Tibial artery (tissue), 4 donors: ENCODE data around the gene DCTN2.
"Not testable (repeated sequence)": the region's sequence is repeated elsewhere in the genome, so short reads cannot be mapped to it uniquely, and the experiment has no call there.

Experiments
- DNase-seq, 2 donors: peaks; one replicate each; pipeline ENCODE4 v3.0.0-alpha.2; 2019
- H3K27ac ChIP-seq, 2 donors: fragments of 200-600 bp; sonication (generic) in 1 of 2; 1 replicate in 1 of 2; 2 replicates in 1 of 2; pipeline ENCODE4 v1.5.1; 2018 to 2019; ENCODE audit warnings: mild to moderate bottlenecking in 1 of 2
- H3K27me3 ChIP-seq, 2 donors: fragments of 200-600 bp; sonication (generic) in 1 of 2; one replicate each; pipeline versions ENCODE4 v1.5.1 to v1.6.0; 2016 to 2019
- H3K36me3 ChIP-seq, 3 donors: fragments of 200-600 bp; sonication (generic) in 2 of 3; one replicate each; pipeline ENCODE4 v1.5.1; 2016 to 2019; ENCODE audit warnings: mild to moderate bottlenecking in 2 of 3
- H3K4me1 ChIP-seq, 4 donors: fragments of 200-600 bp; sonication (generic) in 2 of 4; 1 replicate in 3 of 4; 2 replicates in 1 of 4; pipeline ENCODE4 v1.5.1; 2016 to 2019
- H3K4me3 ChIP-seq, 2 donors: fragments of 200-600 bp; sonication (generic) in 1 of 2; 1 replicate in 1 of 2; 2 replicates in 1 of 2; pipeline ENCODE4 v1.5.1; 2018 to 2019; ENCODE audit warnings: mild to moderate bottlenecking in 2 of 2
- H3K9me3 ChIP-seq, 3 donors: fragments of 200-600 bp; sonication (generic) in 1 of 3; one replicate each; pipeline ENCODE4 v1.5.1; 2016 to 2019
- CTCF ChIP-seq, 2 experiments: fragments of 200-600 bp in 1 of 2; fragments of 450-650 bp in 1 of 2; IDR thresholded peaks; one replicate each; pipeline ENCODE4 v1.5.1; 2017 to 2019; ENCODE audit warnings: antibody characterized with exemption in 2 of 2, mild to moderate bottlenecking in 1 of 2, moderate library complexity in 1 of 2
- intact Hi-C: fragments of 100-400 bp; cut with DNase I; formaldehyde crosslinking; loops from one replicate; pipeline ENCODE4 v1.15.0; 2023; ENCODE audit warnings: low total_unique reads

DCTN2 gene

GRCh38 chr12:57520053-57520818 is 26.8 kb downstream of the DCTN2 start, which contains the start of gene DDIT3:
Gene DDIT3 (minus strand): TSS chr12:57520514. CDS start chr12:57517406, 3,108 bp downstream.
- H3K4me3 ChIP-seq, result peak within 1 kb of the TSS; percentile 65 to 91
- peaks cover 4 to 64% (median 59%) of the 10 kb centered on the region in 4 donors for H3K4me1 ChIP-seq
- H3K9me3 ChIP-seq, result no peaks in the 10 kb centered on the region
- H3K36me3 ChIP-seq, result peaks cover 27 to 43% (median 37%) of the 10 kb centered on the region in 3 donors
- TF ChIP-seq CTCF (IDR thresholded peaks at IDR 0.05), result no peak
- peak; percentile 100 for DNase-seq
- H3K27ac ChIP-seq, result peak within 1 kb of the TSS; percentile 95 to 100
- H3K27me3 ChIP-seq, result no peaks in the 10 kb centered on the region
- intact Hi-C loops, result loop anchor here (10.0 kb wide), 1 partner anchor 95 kb away; the partner anchor contains the start of gene ARHGEF25

GRCh38 chr12:57519796-57520052 is 27.3 kb downstream of the DCTN2 start:
- H3K4me3 ChIP-seq, result peak overlapping the region; percentile 65 to 91
- H3K9me3 ChIP-seq, result no peaks in the 10 kb centered on the region
- intact Hi-C loops, result loop anchor here (10.0 kb wide), 1 partner anchor 95 kb away; the partner anchor contains the start of gene ARHGEF25
- peak in 1 of 2 experiments; percentile 4 for TF ChIP-seq CTCF (IDR thresholded peaks at IDR 0.05)
- peaks cover 28 to 43% (median 37%) of the 10 kb centered on the region in 3 donors for H3K36me3 ChIP-seq
- peak; percentile 57 to 84 for DNase-seq
- H3K27me3 ChIP-seq, result no peaks in the 10 kb centered on the region
- peaks cover 4 to 60% (median 54%) of the 10 kb centered on the region in 4 donors for H3K4me1 ChIP-seq
- peak overlapping the region; percentile 92 to 100 for H3K27ac ChIP-seq

GRCh38 chr12:57518920-57519795 is 27.8 kb downstream of the DCTN2 start:
- no peaks in the 10 kb centered on the region for H3K27me3 ChIP-seq
- H3K9me3 ChIP-seq, result no peaks in the 10 kb centered on the region
- intact Hi-C loops, result no loop called here
- H3K4me3 ChIP-seq, result peak overlapping the region; percentile 65 to 91
- no peak for TF ChIP-seq CTCF (IDR thresholded peaks at IDR 0.05)
- DNase-seq, result peak; percentile 55 to 83
- peaks cover 33 to 43% (median 37%) of the 10 kb centered on the region in 3 donors for H3K36me3 ChIP-seq
- peak overlapping the region; percentile 92 to 100 for H3K27ac ChIP-seq
- H3K4me1 ChIP-seq, result peaks cover 4 to 54% (median 48%) of the 10 kb centered on the region in 4 donors

GRCh38 chr12:57518176-57518919 is 28.6 kb downstream of the DCTN2 start:
- Histone ChIP-seq H3K4me3 (peak overlapping the region; percentile 65 to 91), H3K4me1 (peaks cover 4 to 46% (median 40%) of the 10 kb centered on the region in 4 donors), H3K27ac (peak overlapping the region; percentile 92 to 100), H3K36me3 (peaks cover 34 to 46% (median 43%) of the 10 kb centered on the region in 3 donors), H3K27me3 (no peaks in the 10 kb centered on the region), H3K9me3 (no peaks in the 10 kb centered on the region)
- intact Hi-C loops, result no loop called here
- DNase-seq, result no peak
- TF ChIP-seq CTCF (IDR thresholded peaks at IDR 0.05), result no peak

GRCh38 chr12:57517718-57518117 is 29.3 kb downstream of the DCTN2 start:
- H3K9me3 ChIP-seq, intact Hi-C loops, H3K27me3 ChIP-seq, DNase-seq: not testable (repeated sequence)
- Histone ChIP-seq H3K4me1 (peaks cover 4 to 45% (median 40%) of the 10 kb centered on the region in 4 donors), H3K27ac (peak overlapping the region; percentile 92 to 100), H3K36me3 (peaks cover 37 to 53% (median 49%) of the 10 kb centered on the region in 3 donors), H3K4me3 (peak overlapping the region; percentile 65 to 91)
